ENCODE measurements around the gene MKX. TPM values are rescaled to one million over a fixed set of nuclear protein-coding genes. Genes with fewer than 3 reads are reported as not detected.

Gene MKX
- total and polyA plus RNA-seq, 2 donors (not counting 3 experiments of a cell fraction or from before 2014, with no cell fraction given): not detected

- no peak for DNase-seq (ENCODE audit: low read depth, low spot score)
- Histone ChIP-seq H3K9me3 (replicated peaks; ENCODE audit: control insufficient read depth, insufficient read depth, low read length) (no peaks in the 10 kb centered on the region), H2AFZ (ENCODE audit: low read depth, low read length) (no peak overlapping the region), H3K9me1 (replicated peaks; ENCODE audit: control insufficient read depth, extremely low read depth, insufficient read depth, low read length) (no peaks in the 10 kb centered on the region), H3K27me3 (ENCODE audit: control insufficient read depth in 2 of 2, insufficient read depth in 2 of 2, low read length in 2 of 2) (peaks cover 0 to 3% of the 10 kb centered on the region in 2 experiments), H3K9ac (replicated peaks; ENCODE audit: extremely low read depth, insufficient read depth, low read length) (no peak overlapping the region), H3K36me3 (ENCODE audit: control insufficient read depth in 2 of 2, extremely low read depth in 1 of 2, insufficient read depth in 2 of 2, low read length in 2 of 2) (no peaks in the 10 kb centered on the region), H3K4me1 (ENCODE audit: control insufficient read depth, extremely low read depth, insufficient read depth, low read length) (no peaks in the 10 kb centered on the region), H4K20me1 (replicated peaks; ENCODE audit: control insufficient read depth, extremely low read depth, insufficient read depth, low read length) (no peaks in the 10 kb centered on the region), H3K79me2 (ENCODE audit: control insufficient read depth, insufficient read depth, low read length) (no peaks in the 10 kb centered on the region), H3K27ac (ENCODE audit: insufficient read depth, low read depth, low read length) (no peak overlapping the region), H3K4me2 (ENCODE audit: insufficient read depth, low read length) (no peak overlapping the region), H3K4me3 (replicated peaks in 1 of 3; ENCODE audit: insufficient read depth in 1 of 3, low read depth in 1 of 3, low read length in 3 of 3) (no peak overlapping the region)
- dilution Hi-C loops (cut with MboI; ENCODE audit: extremely low pct_ligation_motif_present, low sequenced_read_pairs): no loop called here
- TF ChIP-seq CTCF (IDR thresholded peaks at IDR 0.05; ENCODE audit: extremely low read depth in 1 of 2, insufficient read depth in 1 of 2, low read depth in 1 of 2, low read length in 2 of 2): no peak
- TF ChIP-seq EZH2 (IDR thresholded peaks at IDR 0.05; ENCODE audit: borderline replicate concordance, low read depth, low read length, severe bottlenecking): no peak
- no peak for TF ChIP-seq FOS (IDR thresholded peaks at IDR 0.05; ENCODE audit: borderline replicate concordance, insufficient read depth, low read length)
- TF ChIP-seq GATA2 (IDR thresholded peaks at IDR 0.05; ENCODE audit: insufficient read depth, insufficient read length, low read depth, low read length): no peak
- no peak for TF ChIP-seq POLR2A (IDR thresholded peaks at IDR 0.05; ENCODE audit: low read depth, low read length)
- TF ChIP-seq POLR2AphosphoS5 (IDR thresholded peaks at IDR 0.05; ENCODE audit: insufficient read depth, low read depth, low read length): no peak
- TF ChIP-seq MAX (IDR thresholded peaks at IDR 0.05; ENCODE audit: insufficient read depth, insufficient read length): no peak
- no peak for TF ChIP-seq JUN (IDR thresholded peaks at IDR 0.05; ENCODE audit: borderline replicate concordance, insufficient read depth, insufficient read length, low read depth)
- TF ChIP-seq MYC (IDR thresholded peaks at IDR 0.05; ENCODE audit: low read depth, low read length): no peak
- CTCF ChIA-PET: no interaction called here
- FAIRE-seq: no peak
- no TSS peak for BruUV-seq (replicated peaks)
- POLR2A ChIA-PET: no interaction called here
- intact Hi-C loops (cut with micrococcal nuclease): no loop called here
These were observed 120.0 kb downstream of the MKX start for GRCh38 chr10:27625452-27626211.

Measured in endothelial cell of umbilical vein (primary cell).